A549 treated with AZD9567 at 1 μM for 4 hours (cell line): ENCODE measurements around the gene KLHL25. TPM values are rescaled to one million over a fixed set of nuclear protein-coding genes. Genes with fewer than 3 reads are reported as not detected.

Experiments used
- total RNA-seq: library from RNA; stranded (reverse); fragments of 200-300 nt; extraction: Qiagen RNA extraction; gene quantifications from 5 replicates; pipeline ENCODE4 v1.2.3, GENCODE V29; 2022; ENCODE audit not compliant: insufficient read depth

KLHL25 gene
- total RNA-seq, result 4.8 to 7.9 TPM (median 7.7 TPM) in 5 replicates

GRCh38 chr15:85794598-85795336 lies at the start of gene KLHL25:
Gene KLHL25 (minus strand): TSS chr15:85794925. CDS start chr15:85769810, 25,115 bp downstream.

